22Rv1 (cell line): ENCODE data around the gene KCNK6.

Experiments
- H3K27ac ChIP-seq: fragments of 450-650 bp; 2 replicates; pipeline ENCODE4 v1.5.1; 2017
- CTCF ChIP-seq: fragments of 450-650 bp; IDR thresholded peaks from 2 replicates; pipeline ENCODE4 v1.5.1; 2017; ENCODE audit warnings: mild to moderate bottlenecking
- ZFX ChIP-seq: fragments of 450-650 bp; IDR thresholded peaks from 2 replicates; pipeline ENCODE4 v1.6.1; 2017; ENCODE audit warnings: antibody characterized with exemption, borderline replicate concordance

KCNK6 gene

GRCh38 chr19:38294090-38294489 lies 25.6 kb upstream of the KCNK6 start:
- no peak overlapping the region for H3K27ac ChIP-seq
- TF ChIP-seq ZFX (no peak), CTCF (no peak)

- no peak for TF ChIP-seq CTCF
- no peak for TF ChIP-seq ZFX
- peak overlapping the region; percentile 42 for H3K27ac ChIP-seq
These were observed 20.6 kb upstream of the KCNK6 start for GRCh38 chr19:38298821-38299680.

GRCh38 chr19:38303517-38304351 lies 15.9 kb upstream of the KCNK6 start, which contains the start of gene C19orf33:
TSS of gene C19orf33 (plus strand) at chr19:38304251. CDS start at chr19:38304262, 11 bp downstream.
- H3K27ac ChIP-seq = peak within 1 kb of the TSS; percentile 59
- TF ChIP-seq ZFX (no peak), CTCF (no peak)

GRCh38 chr19:38304352-38304865 lies 15.2 kb upstream of the KCNK6 start:
- peak overlapping the region; percentile 59 for H3K27ac ChIP-seq
- TF ChIP-seq ZFX (no peak), CTCF (no peak)

- H3K27ac ChIP-seq = peak overlapping the region; percentile 59
- TF ChIP-seq ZFX (no peak), CTCF (no peak)
These were observed 14.7 kb upstream of the KCNK6 start for GRCh38 chr19:38304866-38305429.

- no peak overlapping the region for H3K27ac ChIP-seq
- TF ChIP-seq CTCF (no peak), ZFX (no peak)
These were observed 13.4 kb upstream of the KCNK6 start for GRCh38 chr19:38306236-38306635.
